SK-N-SH (cell line): ENCODE results near the gene TGFA. TPM values are rescaled to one million over a fixed set of nuclear protein-coding genes. Genes with fewer than 3 reads are reported as not detected.

Experiments used
- CTCF ChIA-PET: fragments of 300-600, 350-600 bp; formaldehyde crosslinking; extraction: SDS; loops from one replicate; lab custom pipeline; 2021; lab: Yijun Ruan, JAX
- POLR2A ChIA-PET: fragments of 350-600 bp; sonication (Branson Sonifier 250); formaldehyde crosslinking; extraction: SDS; loops from one replicate; lab custom pipeline; 2020; ENCODE audit warnings: antibody characterized with exemption, inconsistent platforms; lab: Yijun Ruan, JAX
- DNase-seq: peaks from one replicate; pipeline ENCODE4 v3.0.0; 2012
- H2AFZ ChIP-seq: fragments of 200-600 bp; sonication (generic); 2 replicates; pipeline ENCODE4 v1.8.1; 2016; ENCODE audit warnings: antibody characterized with exemption, mild to moderate bottlenecking, low read depth
- H3F3A ChIP-seq: fragments of 200-600 bp; sonication (generic); replicated peaks from 2 replicates; pipeline ENCODE3; 2016; ENCODE audit warnings: antibody characterized with exemption, mild to moderate bottlenecking; ENCODE audit not compliant: insufficient read depth
- H3K27ac ChIP-seq, 2 experiments: fragments of 200-500 bp in 1 of 2; fragments of 200-600 bp in 1 of 2; sonication (Bioruptor generic) in 1 of 2; sonication (generic), shearing (Covaris generic) in 1 of 2; 2 replicates each; pipeline versions ENCODE4 v1.5.1 to v1.6.1; 2014 to 2016; ENCODE audit warnings: low read depth in 2 of 2, inconsistent platforms in 1 of 2, low read length in 1 of 2, mild to moderate bottlenecking in 1 of 2, mixed read lengths in 1 of 2
- H3K27me3 ChIP-seq: fragments of 200-600 bp; sonication (generic), shearing (Covaris generic); 2 replicates; pipeline ENCODE4 v1.6.1; 2016; ENCODE audit warnings: mixed run types; ENCODE audit not compliant: insufficient read depth
- H3K36me3 ChIP-seq, 2 experiments: fragments of 200-500 bp in 1 of 2; fragments of 200-600 bp in 1 of 2; sonication (Bioruptor generic) in 1 of 2; sonication (generic) in 1 of 2; replicated peaks in 1 of 2; 2 replicates each; pipeline versions ENCODE3 to v1.5.1; 2014 to 2016; ENCODE audit warnings: low read length in 1 of 2, mild to moderate bottlenecking in 1 of 2; ENCODE audit not compliant: insufficient read depth in 2 of 2, control insufficient read depth in 1 of 2
- H3K4me1 ChIP-seq, 2 experiments: fragments of 200-500 bp in 1 of 2; fragments of 200-600 bp in 1 of 2; sonication (Bioruptor generic) in 1 of 2; sonication (generic), shearing (Covaris generic) in 1 of 2; 2 replicates each; pipeline versions ENCODE4 v1.5.1 to v1.6.1; 2014 to 2016; ENCODE audit warnings: low read depth in 1 of 2, low read length in 1 of 2, mixed run types in 1 of 2; ENCODE audit not compliant: insufficient read depth in 2 of 2, control insufficient read depth in 1 of 2
- H3K4me2 ChIP-seq: fragments of 200-600 bp; sonication (generic), shearing (Covaris generic); 2 replicates; pipeline ENCODE4 v1.6.1; 2017; ENCODE audit warnings: mixed run types
- H3K4me3 ChIP-seq, 2 experiments: fragments of 200-500 bp in 1 of 2; fragments of 200-600 bp in 1 of 2; sonication (Bioruptor generic) in 1 of 2; sonication (generic), shearing (Covaris generic) in 1 of 2; 2 replicates each; pipeline versions ENCODE4 v1.5.1 to v1.8.1; 2014 to 2016; ENCODE audit warnings: low read depth in 2 of 2, inconsistent platforms in 1 of 2, low read length in 1 of 2, mild to moderate bottlenecking in 1 of 2, mixed read lengths in 1 of 2, moderate library complexity in 1 of 2
- H3K79me2 ChIP-seq: fragments of 200-600 bp; sonication (generic); 2 replicates; pipeline ENCODE4 v1.8.1; 2017; ENCODE audit warnings: mild to moderate bottlenecking; ENCODE audit not compliant: insufficient read depth
- H3K9ac ChIP-seq: fragments of 200-600 bp; sonication (generic); 2 replicates; pipeline ENCODE4 v1.6.1; 2017; ENCODE audit warnings: mixed run types
- H3K9me2 ChIP-seq: fragments of 200-600 bp; sonication (generic); 2 replicates; pipeline ENCODE4 v1.6.1; 2017; ENCODE audit warnings: mixed run types
- H3K9me3 ChIP-seq: fragments of 200-600 bp; sonication (generic); 2 replicates; pipeline ENCODE4 v1.6.1; 2017; ENCODE audit warnings: mixed run types, mild to moderate bottlenecking, moderate library complexity
- H4K20me1 ChIP-seq: fragments of 200-600 bp; sonication (generic); 2 replicates; pipeline ENCODE4 v1.6.1; 2017; ENCODE audit warnings: mild to moderate bottlenecking, mixed run types; ENCODE audit not compliant: insufficient read depth
- CHD2 ChIP-seq: fragments of 150-350 bp; IDR thresholded peaks from 2 replicates; pipeline ENCODE4 v1.6.1; 2018; ENCODE audit warnings: low read length; ENCODE audit not compliant: partially characterized antibody
- ELF1 ChIP-seq: IDR thresholded peaks from 2 replicates; pipeline ENCODE4 v1.4.0; 2012
- EZH2phosphoT487 ChIP-seq: fragments of 200-600 bp; sonication (generic); IDR thresholded peaks from 2 replicates; pipeline ENCODE4 v1.6.1; 2017; ENCODE audit warnings: low read depth, mixed run types, mild to moderate bottlenecking, antibody characterized with exemption, moderate library complexity, borderline replicate concordance
- FOSL2 ChIP-seq: IDR thresholded peaks from 2 replicates; pipeline ENCODE4 v1.4.0; 2012; ENCODE audit warnings: low read depth, mild to moderate bottlenecking, moderate library complexity, borderline replicate concordance
- FOXJ3 ChIP-seq: sonication (generic); formaldehyde crosslinking; IDR thresholded peaks from 2 replicates; pipeline ENCODE4 v1.5.1; 2020; ENCODE audit warnings: mild to moderate bottlenecking, missing genetic modification reagents
- FOXM1 ChIP-seq: IDR thresholded peaks from 2 replicates; pipeline ENCODE4 v1.4.0; 2012; ENCODE audit warnings: low read depth, mild to moderate bottlenecking
- GATA2 ChIP-seq: sonication (generic); formaldehyde crosslinking; IDR thresholded peaks from 2 replicates; pipeline ENCODE4 v1.5.0; 2020; ENCODE audit warnings: mild to moderate bottlenecking, missing genetic modification reagents
- MEF2A ChIP-seq: IDR thresholded peaks from 2 replicates; pipeline ENCODE4 v1.4.0; 2012; ENCODE audit warnings: low read depth, borderline replicate concordance
- MXI1 ChIP-seq: IDR thresholded peaks from 2 replicates; pipeline ENCODE4 v1.6.1; 2012; ENCODE audit warnings: mild to moderate bottlenecking, low read depth, low read length, improper control_type of control experiment
- NFIC ChIP-seq: IDR thresholded peaks from 2 replicates; pipeline ENCODE4 v1.4.0; 2012; ENCODE audit warnings: borderline replicate concordance
- POLR2AphosphoS5 ChIP-seq: IDR thresholded peaks from 2 replicates; pipeline ENCODE4 v1.6.1; 2012; ENCODE audit warnings: low read depth, low read length
- RAD21 ChIP-seq: IDR thresholded peaks from 2 replicates; pipeline ENCODE4 v1.6.1; 2012; ENCODE audit warnings: mild to moderate bottlenecking, low read length
- RCOR1 ChIP-seq: fragments of 150-350 bp; IDR thresholded peaks from 2 replicates; pipeline ENCODE4 v1.6.1; 2017; ENCODE audit warnings: antibody characterized with exemption, low read length
- RFX5 ChIP-seq: IDR thresholded peaks from 2 replicates; pipeline ENCODE4 v1.6.1; 2012; ENCODE audit warnings: mild to moderate bottlenecking, improper control_type of control experiment, low read length
- RXRA ChIP-seq: IDR thresholded peaks from 2 replicates; pipeline ENCODE4 v1.4.0; 2012; ENCODE audit warnings: low read depth, mild to moderate bottlenecking, borderline replicate concordance
- SIN3A ChIP-seq: IDR thresholded peaks from 2 replicates; pipeline ENCODE4 v1.6.1; 2012; ENCODE audit warnings: low read depth, mild to moderate bottlenecking, low read length, moderate library complexity, borderline replicate concordance
- SMC3 ChIP-seq: IDR thresholded peaks from 2 replicates; pipeline ENCODE4 v1.6.1; 2012; ENCODE audit warnings: low read depth, low read length, improper control_type of control experiment
- TAF1 ChIP-seq: IDR thresholded peaks from 2 replicates; pipeline ENCODE4 v1.6.1; 2012; ENCODE audit warnings: low read depth, mild to moderate bottlenecking, low read length, moderate library complexity, borderline replicate concordance
- TCF12 ChIP-seq: IDR thresholded peaks from 2 replicates; pipeline ENCODE4 v1.4.0; 2012
- TEAD4 ChIP-seq: IDR thresholded peaks from 2 replicates; pipeline ENCODE4 v1.4.0; 2012; ENCODE audit warnings: mild to moderate bottlenecking, borderline replicate concordance; ENCODE audit not compliant: insufficient read depth
- YY1 ChIP-seq: IDR thresholded peaks from 2 replicates; pipeline ENCODE4 v1.4.0; 2012; ENCODE audit warnings: low read depth, mild to moderate bottlenecking
- WGBS: methylation state at CpG from one replicate; pipeline ENCODE4 v1.1.6; 2017; ENCODE audit warnings: low lambda C conversion rate; 5-methylcytosine and 5-hydroxymethylcytosine counted together
- polyA plus RNA-seq, 3 experiments: library from polyadenylated mRNA; depleted of rRNA; stranded (reverse); fragments of >200 nt; gene quantifications; 2 replicates each; pipeline ENCODE4 v1.2.3, GENCODE V29; 2012
- TF ChIP-seq, protein P1 (sequence below): IDR thresholded peaks from 2 replicates; pipeline ENCODE4 v1.4.0; 2012; ENCODE audit warnings: low read depth
- TF ChIP-seq, protein P2 (sequence below): IDR thresholded peaks from 2 replicates; pipeline ENCODE4; 2012
- TF ChIP-seq, protein P3 (sequence below): IDR thresholded peaks from 2 replicates; pipeline ENCODE4 v1.6.1; 2012; ENCODE audit warnings: mild to moderate bottlenecking, low read depth, low read length, moderate library complexity
- TF ChIP-seq, protein P4 (sequence below): fragments of 150-350 bp; IDR thresholded peaks from 2 replicates; pipeline ENCODE4 v1.6.1; 2016; ENCODE audit warnings: mild to moderate bottlenecking, low read depth, low read length

Gene TGFA
- polyA plus RNA-seq, 1 of the 3 experiments (the other 2 are of a cell fraction), result not detected

DNA sequence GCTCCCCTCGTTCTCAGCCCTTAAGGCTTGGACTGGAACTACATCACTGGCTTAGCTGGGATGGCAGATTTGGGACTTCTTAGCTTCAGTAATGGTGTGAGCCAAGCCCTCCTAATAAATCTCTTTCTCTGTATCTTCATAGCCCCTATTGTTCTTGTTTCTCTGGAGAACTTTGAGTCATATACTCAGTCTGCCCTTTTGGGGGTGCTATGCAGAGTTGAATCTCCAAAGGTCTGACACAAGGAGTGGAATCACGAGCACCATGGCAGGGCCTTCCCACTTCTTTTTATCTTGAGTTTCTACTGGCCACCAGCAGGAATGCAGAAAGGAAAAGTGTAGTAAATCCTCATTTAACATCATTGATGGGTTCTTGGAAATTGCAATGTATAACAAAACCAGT is 13.3 kb upstream of the TGFA start:
- Histone ChIP-seq H2AFZ (no peak overlapping the region), H3K36me3 (no peaks in the 10 kb centered on the region), H3K27ac (no peak overlapping the region), H3K9ac (no peak overlapping the region), H3K4me3 (no peak overlapping the region), H3K79me2 (no peaks in the 10 kb centered on the region)
- WGBS, result 26% methylated on average over 2 of the region's 2 CpGs
- TF ChIP-seq RCOR1 (no peak), TEAD4 (no peak), SIN3A (no peak), MXI1 (no peak), NFIC (no peak), EZH2phosphoT487 (no peak), MEF2A (no peak), RXRA (no peak), TCF12 (no peak), POLR2AphosphoS5 (no peak), FOXJ3 (CRISPR knock-in tag) (no peak), YY1 (no peak), RFX5 (no peak)
- TF ChIP-seq, protein P1, sequence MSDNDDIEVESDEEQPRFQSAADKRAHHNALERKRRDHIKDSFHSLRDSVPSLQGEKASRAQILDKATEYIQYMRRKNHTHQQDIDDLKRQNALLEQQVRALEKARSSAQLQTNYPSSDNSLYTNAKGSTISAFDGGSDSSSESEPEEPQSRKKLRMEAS, result no peak
- TF ChIP-seq, all 33 proteins: peak for 0
- Histone ChIP-seq H4K20me1 (no peaks in the 10 kb centered on the region), H3K9me2 (no peaks in the 10 kb centered on the region), H3F3A (no peaks in the 10 kb centered on the region), H3K27me3 (no peaks in the 10 kb centered on the region; the same call in 1 of the 2 replicates), H3K4me1 (no peaks in the 10 kb centered on the region), H3K9me3 (no peaks in the 10 kb centered on the region), H3K4me2 (no peak overlapping the region)
- POLR2A ChIA-PET, result no interaction called here
- no peak for DNase-seq
- CTCF ChIA-PET, result no interaction called here

DNA sequence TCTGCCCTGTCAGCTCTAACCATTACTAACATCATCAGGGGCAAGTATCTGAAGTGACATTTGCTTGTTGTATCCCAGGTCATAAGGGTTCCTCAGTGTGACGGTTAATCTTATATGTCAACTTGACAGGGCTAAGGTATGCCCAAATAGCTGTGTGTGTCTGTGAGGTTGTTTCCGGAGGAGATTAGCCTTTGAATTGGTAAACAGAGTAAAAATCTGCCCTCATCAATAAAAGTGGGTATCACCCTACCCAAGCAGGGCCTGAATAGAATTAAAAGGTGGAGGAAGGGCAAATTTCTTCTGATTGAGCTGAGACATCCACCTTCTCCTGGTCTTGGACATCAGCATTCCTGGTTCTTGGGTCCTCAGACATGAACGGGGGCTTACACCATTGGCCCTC is 12.8 kb upstream of the TGFA start:
- POLR2A ChIA-PET, result no interaction called here
- H3K4me1 ChIP-seq, result no peaks in the 10 kb centered on the region
- H3K79me2 ChIP-seq, result no peaks in the 10 kb centered on the region
- H3K9ac ChIP-seq, result no peak overlapping the region
- no peaks in the 10 kb centered on the region for H3K9me3 ChIP-seq
- no peak overlapping the region for H3K4me2 ChIP-seq
- H3F3A ChIP-seq, result no peaks in the 10 kb centered on the region
- no peak overlapping the region for H2AFZ ChIP-seq
- H3K4me3 ChIP-seq, result no peak overlapping the region
- H3K27ac ChIP-seq, result no peak overlapping the region
- DNase-seq, result no peak
- no peaks in the 10 kb centered on the region for H3K36me3 ChIP-seq
- H3K27me3 ChIP-seq, result no peaks in the 10 kb centered on the region; the same call in 1 of the 2 replicates
- no peak for TF ChIP-seq TEAD4
- TF ChIP-seq, protein P2, sequence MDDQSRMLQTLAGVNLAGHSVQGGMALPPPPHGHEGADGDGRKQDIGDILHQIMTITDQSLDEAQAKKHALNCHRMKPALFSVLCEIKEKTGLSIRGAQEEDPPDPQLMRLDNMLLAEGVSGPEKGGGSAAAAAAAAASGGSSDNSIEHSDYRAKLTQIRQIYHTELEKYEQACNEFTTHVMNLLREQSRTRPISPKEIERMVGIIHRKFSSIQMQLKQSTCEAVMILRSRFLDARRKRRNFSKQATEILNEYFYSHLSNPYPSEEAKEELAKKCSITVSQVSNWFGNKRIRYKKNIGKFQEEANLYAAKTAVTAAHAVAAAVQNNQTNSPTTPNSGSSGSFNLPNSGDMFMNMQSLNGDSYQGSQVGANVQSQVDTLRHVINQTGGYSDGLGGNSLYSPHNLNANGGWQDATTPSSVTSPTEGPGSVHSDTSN, result no peak
- no peak for TF ChIP-seq EZH2phosphoT487
- no peak for TF ChIP-seq GATA2 (CRISPR knock-in tag)
- TF ChIP-seq MEF2A, result no peak
- TF ChIP-seq NFIC, result no peak
- no peak for TF ChIP-seq FOXM1
- TF ChIP-seq RXRA, result no peak
- no peak for TF ChIP-seq TAF1
- no peak for TF ChIP-seq SMC3
- no peak for TF ChIP-seq CHD2
- TF ChIP-seq RAD21, result no peak
- TF ChIP-seq, protein P3, sequence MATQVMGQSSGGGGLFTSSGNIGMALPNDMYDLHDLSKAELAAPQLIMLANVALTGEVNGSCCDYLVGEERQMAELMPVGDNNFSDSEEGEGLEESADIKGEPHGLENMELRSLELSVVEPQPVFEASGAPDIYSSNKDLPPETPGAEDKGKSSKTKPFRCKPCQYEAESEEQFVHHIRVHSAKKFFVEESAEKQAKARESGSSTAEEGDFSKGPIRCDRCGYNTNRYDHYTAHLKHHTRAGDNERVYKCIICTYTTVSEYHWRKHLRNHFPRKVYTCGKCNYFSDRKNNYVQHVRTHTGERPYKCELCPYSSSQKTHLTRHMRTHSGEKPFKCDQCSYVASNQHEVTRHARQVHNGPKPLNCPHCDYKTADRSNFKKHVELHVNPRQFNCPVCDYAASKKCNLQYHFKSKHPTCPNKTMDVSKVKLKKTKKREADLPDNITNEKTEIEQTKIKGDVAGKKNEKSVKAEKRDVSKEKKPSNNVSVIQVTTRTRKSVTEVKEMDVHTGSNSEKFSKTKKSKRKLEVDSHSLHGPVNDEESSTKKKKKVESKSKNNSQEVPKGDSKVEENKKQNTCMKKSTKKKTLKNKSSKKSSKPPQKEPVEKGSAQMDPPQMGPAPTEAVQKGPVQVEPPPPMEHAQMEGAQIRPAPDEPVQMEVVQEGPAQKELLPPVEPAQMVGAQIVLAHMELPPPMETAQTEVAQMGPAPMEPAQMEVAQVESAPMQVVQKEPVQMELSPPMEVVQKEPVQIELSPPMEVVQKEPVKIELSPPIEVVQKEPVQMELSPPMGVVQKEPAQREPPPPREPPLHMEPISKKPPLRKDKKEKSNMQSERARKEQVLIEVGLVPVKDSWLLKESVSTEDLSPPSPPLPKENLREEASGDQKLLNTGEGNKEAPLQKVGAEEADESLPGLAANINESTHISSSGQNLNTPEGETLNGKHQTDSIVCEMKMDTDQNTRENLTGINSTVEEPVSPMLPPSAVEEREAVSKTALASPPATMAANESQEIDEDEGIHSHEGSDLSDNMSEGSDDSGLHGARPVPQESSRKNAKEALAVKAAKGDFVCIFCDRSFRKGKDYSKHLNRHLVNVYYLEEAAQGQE, result no peak
- TF ChIP-seq FOSL2, result no peak
- no peak for TF ChIP-seq SIN3A
- TF ChIP-seq, protein P4, sequence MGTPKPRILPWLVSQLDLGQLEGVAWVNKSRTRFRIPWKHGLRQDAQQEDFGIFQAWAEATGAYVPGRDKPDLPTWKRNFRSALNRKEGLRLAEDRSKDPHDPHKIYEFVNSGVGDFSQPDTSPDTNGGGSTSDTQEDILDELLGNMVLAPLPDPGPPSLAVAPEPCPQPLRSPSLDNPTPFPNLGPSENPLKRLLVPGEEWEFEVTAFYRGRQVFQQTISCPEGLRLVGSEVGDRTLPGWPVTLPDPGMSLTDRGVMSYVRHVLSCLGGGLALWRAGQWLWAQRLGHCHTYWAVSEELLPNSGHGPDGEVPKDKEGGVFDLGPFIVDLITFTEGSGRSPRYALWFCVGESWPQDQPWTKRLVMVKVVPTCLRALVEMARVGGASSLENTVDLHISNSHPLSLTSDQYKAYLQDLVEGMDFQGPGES, result no peak
- no peak for TF ChIP-seq ELF1
- no peak for TF ChIP-seq MXI1
- H4K20me1 ChIP-seq, result no peaks in the 10 kb centered on the region
- 68% methylated on average over 3 of the region's 3 CpGs for WGBS
- H3K9me2 ChIP-seq, result no peaks in the 10 kb centered on the region
- CTCF ChIA-PET, result no interaction called here
